Endodermal cell (in vitro differentiated cells): ENCODE data around the gene TBCD. TPM values are rescaled to one million over a fixed set of nuclear protein-coding genes. Genes with fewer than 3 reads are reported as not detected.

Experiments
- DNase-seq: peaks from one replicate; pipeline ENCODE4 v3.0.0-alpha.2; 2017
- H3K27ac ChIP-seq: 2 replicates; pipeline ENCODE4 v1.5.1; 2013; ENCODE audit warnings: mild to moderate bottlenecking, low read depth, low read length, moderate library complexity
- H3K27me3 ChIP-seq: 2 replicates; pipeline ENCODE4 v1.6.1; 2013; ENCODE audit warnings: mild to moderate bottlenecking, low read length, moderate library complexity; ENCODE audit not compliant: insufficient read depth, control insufficient read depth, poor library complexity, severe bottlenecking
- H3K36me3 ChIP-seq: 2 replicates; pipeline ENCODE4 v1.7.0; 2013; ENCODE audit warnings: mild to moderate bottlenecking, low read length, moderate library complexity; ENCODE audit not compliant: control insufficient read depth, insufficient read depth
- H3K4me1 ChIP-seq: one replicate; pipeline ENCODE4 v1.7.0; 2013; ENCODE audit warnings: low read length; ENCODE audit not compliant: control insufficient read depth, insufficient read depth
- H3K4me3 ChIP-seq: 2 replicates; pipeline ENCODE4 v1.5.1; 2013; ENCODE audit warnings: mild to moderate bottlenecking, low read length, moderate library complexity
- H3K9ac ChIP-seq: 2 replicates; pipeline ENCODE4 v1.6.1; 2013; ENCODE audit warnings: mild to moderate bottlenecking, low read length, moderate library complexity; ENCODE audit not compliant: poor library complexity, severe bottlenecking; ENCODE audit errors: extremely low read depth
- H3K9me3 ChIP-seq: 2 replicates; pipeline ENCODE4 v1.6.1; 2013; ENCODE audit warnings: mild to moderate bottlenecking, low read length, moderate library complexity; ENCODE audit not compliant: control insufficient read depth
- H3K27ac Mint-ChIP-seq: 2 replicates; pipeline ENCODE4 v1.8.0; 2020; ENCODE audit warnings: mixed read lengths
- H3K27me3 Mint-ChIP-seq: 2 replicates; pipeline ENCODE4 v1.8.0; 2021; ENCODE audit warnings: mild to moderate bottlenecking, mixed read lengths; ENCODE audit not compliant: insufficient read depth
- H3K36me3 Mint-ChIP-seq: 2 replicates; pipeline ENCODE4 v1.8.0; 2020; ENCODE audit warnings: low read depth, mixed read lengths
- H3K4me1 Mint-ChIP-seq: 2 replicates; pipeline ENCODE4 v1.8.0; 2020; ENCODE audit warnings: mixed read lengths
- H3K4me3 Mint-ChIP-seq: 2 replicates; pipeline ENCODE4 v1.8.0; 2020; ENCODE audit warnings: mild to moderate bottlenecking, moderate library complexity, mixed read lengths
- H3K9me3 Mint-ChIP-seq: 2 replicates; pipeline ENCODE4 v1.8.0; 2020; ENCODE audit warnings: mild to moderate bottlenecking, mixed read lengths
- WGBS, 2 experiments: methylation state at CpG; one replicate each; pipeline versions ENCODE4 v1.1.5 to v1.1.7; 2013; ENCODE audit warnings: missing lambda C conversion rate in 2 of 2, mixed read lengths in 1 of 2; ENCODE audit not compliant: insufficient coverage in 1 of 2, insufficient read length in 1 of 2; 5-methylcytosine and 5-hydroxymethylcytosine counted together
- total RNA-seq, 2 donors: library from RNA; stranded (reverse); fragmentation: NEBNext Ultra II Directional in 1 of 2; extraction: Animal tissue kit (Norgen Biotek cat#: 25700) in 1 of 2; gene quantifications; 2 replicates in 1 of 2; 3 replicates in 1 of 2; pipeline ENCODE4 v1.2.1, GENCODE V29; 2021
- TF ChIP-seq, protein P1 (sequence below): fragments of 200-600 bp; sonication (generic); conservative IDR thresholded peaks from 2 replicates; pipeline ENCODE4 v1.5.0; 2021; ENCODE audit warnings: antibody characterized with exemption, mild to moderate bottlenecking

The TBCD gene
- total RNA-seq, 2 donors from 2014 or later = 107 TPM

DNA sequence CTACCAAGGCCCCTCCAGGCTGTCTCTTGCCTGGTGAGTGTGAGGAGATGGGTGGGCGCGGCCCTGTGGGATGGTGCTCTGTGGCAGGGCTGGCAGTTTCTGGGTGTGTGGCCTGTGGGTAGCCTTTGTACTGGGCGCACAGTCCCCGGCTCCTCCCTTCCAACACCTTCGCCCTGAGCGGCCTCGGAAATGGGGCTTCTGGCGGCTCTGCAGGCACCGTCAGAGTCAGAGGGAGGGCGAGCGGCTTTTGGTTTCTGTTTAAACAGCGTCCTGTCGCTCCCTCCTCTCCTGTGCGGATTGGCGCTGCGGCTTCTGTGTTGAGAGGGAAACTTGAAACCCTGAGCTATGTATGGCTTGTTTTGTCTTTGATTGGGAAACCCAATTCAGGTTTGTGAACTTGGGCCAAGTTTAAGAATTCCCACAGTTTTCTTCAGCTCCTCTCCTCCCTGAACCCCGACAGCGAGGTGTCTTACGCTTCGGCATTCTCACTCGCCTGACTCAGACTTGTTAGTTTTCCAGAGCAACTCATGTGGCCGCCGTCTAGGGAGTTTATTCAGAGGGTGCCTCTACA is 96.2 kb downstream of the TBCD start:
- WGBS, 2 experiments = 91 to 95% methylated on average over 18 to 23 of the region's 23 CpGs
- Histone ChIP-seq H3K4me3 (no peak overlapping the region), H3K27me3 (no peaks in the 10 kb centered on the region), H3K9me3 (no peaks in the 10 kb centered on the region), H3K36me3 (peaks cover 4% of the 10 kb centered on the region), H3K27ac (peak overlapping the region; percentile 70), H3K9ac (no peak overlapping the region), H3K4me1 (no peaks in the 10 kb centered on the region)
- Mint-ChIP-seq H3K27me3 (no peaks in the 10 kb centered on the region), H3K27ac (peak overlapping the region; percentile 50), H3K9me3 (no peaks in the 10 kb centered on the region), H3K4me1 (peaks cover 6% of the 10 kb centered on the region), H3K36me3 (peaks cover 21% of the 10 kb centered on the region), H3K4me3 (no peak overlapping the region)
- TF ChIP-seq, protein P1, sequence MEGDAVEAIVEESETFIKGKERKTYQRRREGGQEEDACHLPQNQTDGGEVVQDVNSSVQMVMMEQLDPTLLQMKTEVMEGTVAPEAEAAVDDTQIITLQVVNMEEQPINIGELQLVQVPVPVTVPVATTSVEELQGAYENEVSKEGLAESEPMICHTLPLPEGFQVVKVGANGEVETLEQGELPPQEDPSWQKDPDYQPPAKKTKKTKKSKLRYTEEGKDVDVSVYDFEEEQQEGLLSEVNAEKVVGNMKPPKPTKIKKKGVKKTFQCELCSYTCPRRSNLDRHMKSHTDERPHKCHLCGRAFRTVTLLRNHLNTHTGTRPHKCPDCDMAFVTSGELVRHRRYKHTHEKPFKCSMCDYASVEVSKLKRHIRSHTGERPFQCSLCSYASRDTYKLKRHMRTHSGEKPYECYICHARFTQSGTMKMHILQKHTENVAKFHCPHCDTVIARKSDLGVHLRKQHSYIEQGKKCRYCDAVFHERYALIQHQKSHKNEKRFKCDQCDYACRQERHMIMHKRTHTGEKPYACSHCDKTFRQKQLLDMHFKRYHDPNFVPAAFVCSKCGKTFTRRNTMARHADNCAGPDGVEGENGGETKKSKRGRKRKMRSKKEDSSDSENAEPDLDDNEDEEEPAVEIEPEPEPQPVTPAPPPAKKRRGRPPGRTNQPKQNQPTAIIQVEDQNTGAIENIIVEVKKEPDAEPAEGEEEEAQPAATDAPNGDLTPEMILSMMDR = no peak
- DNase-seq = no peak

DNA sequence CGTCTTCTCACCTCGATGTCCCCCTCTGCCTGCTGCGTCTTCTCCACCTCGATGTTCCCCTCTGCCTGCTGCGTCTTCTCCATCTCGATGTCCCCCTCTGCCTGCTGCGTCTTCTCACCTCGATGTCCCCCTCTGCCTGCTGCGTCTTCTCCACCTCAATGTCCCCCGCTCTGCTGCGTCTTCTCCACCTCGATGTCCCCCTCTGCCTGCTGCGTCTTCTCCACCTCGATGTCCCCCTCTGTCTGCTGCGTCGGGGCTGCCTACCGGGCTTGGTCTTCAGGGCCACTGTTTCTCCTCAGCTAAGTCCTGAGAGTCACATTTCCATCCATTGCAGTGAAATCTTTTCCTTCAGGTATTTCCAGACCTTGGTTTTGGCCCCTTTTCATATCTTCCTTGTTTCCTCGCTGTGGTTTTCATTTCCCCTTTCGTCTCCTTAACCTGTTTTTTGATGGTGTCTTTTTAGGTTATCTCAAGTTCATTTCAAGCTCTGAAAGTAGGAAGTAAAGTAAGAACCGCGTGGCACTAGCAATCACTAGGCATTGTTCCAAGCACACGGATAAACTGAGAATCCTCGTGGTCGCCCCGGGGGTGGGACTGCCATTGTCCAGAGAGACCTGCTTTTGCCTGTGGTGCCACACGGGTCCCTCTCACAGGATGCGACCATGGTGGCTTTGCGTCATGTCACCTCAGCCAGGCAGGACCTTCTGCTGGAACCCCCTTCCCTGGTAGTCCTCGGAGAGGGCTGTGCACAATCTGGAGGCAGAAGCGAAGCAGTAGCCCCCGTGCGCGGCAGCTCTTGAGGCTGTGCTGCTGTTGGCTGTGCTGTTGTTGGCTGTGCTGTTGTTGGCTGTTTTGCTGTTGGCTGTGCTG is 97.4 kb downstream of the TBCD start:
- 92 to 95% methylated on average over 27 to 33 of the region's 33 CpGs for WGBS, 2 experiments
- Mint-ChIP-seq H3K9me3 (no peaks in the 10 kb centered on the region), H3K27ac (no peak overlapping the region), H3K4me3 (no peak overlapping the region), H3K27me3 (no peaks in the 10 kb centered on the region), H3K4me1 (peaks cover 5% of the 10 kb centered on the region), H3K36me3 (peaks cover 30% of the 10 kb centered on the region)
- H3K36me3 ChIP-seq = peaks cover 10% of the 10 kb centered on the region
- H3K9me3 ChIP-seq = no peaks in the 10 kb centered on the region
- no peak overlapping the region for H3K4me3 ChIP-seq
- TF ChIP-seq, protein P1 = no peak
- no peaks in the 10 kb centered on the region for H3K27me3 ChIP-seq
- H3K9ac ChIP-seq = no peak overlapping the region
- H3K27ac ChIP-seq = no peak overlapping the region
- H3K4me1 ChIP-seq = no peaks in the 10 kb centered on the region
- DNase-seq = no peak

DNA sequence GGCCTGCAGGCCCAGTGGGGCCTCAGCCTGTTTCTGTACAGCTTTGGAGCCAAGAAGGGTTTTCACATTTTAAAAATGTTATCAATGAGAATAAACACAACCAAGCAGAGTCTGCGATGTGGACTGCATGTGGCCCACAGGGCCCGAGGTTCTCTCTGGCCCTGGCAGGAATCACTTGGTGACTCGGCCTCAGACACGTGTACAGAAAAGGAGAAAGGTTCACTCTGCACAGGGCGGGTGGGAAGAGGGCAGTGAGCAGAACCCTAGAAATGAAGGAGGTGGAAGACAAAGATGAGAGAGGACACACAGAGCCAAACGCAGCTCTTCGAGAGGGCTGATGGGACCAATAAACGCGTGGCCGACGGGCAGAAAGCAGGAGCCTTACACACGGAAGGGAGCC is 99.5 kb downstream of the TBCD start:
- H3K9ac ChIP-seq = no peak overlapping the region
- H3K9me3 ChIP-seq = no peaks in the 10 kb centered on the region
- no peak for DNase-seq
- peaks cover 5% of the 10 kb centered on the region for H3K4me1 Mint-ChIP-seq
- no peak overlapping the region for H3K4me3 Mint-ChIP-seq
- H3K9me3 Mint-ChIP-seq = peaks cover 3% of the 10 kb centered on the region
- WGBS, 2 experiments = 88 to 95% methylated on average over 9 to 12 of the region's 12 CpGs
- peaks cover 11% of the 10 kb centered on the region for H3K36me3 ChIP-seq
- no peaks in the 10 kb centered on the region for H3K27me3 ChIP-seq
- H3K27me3 Mint-ChIP-seq = no peaks in the 10 kb centered on the region
- H3K27ac ChIP-seq = no peak overlapping the region
- peaks cover 42% of the 10 kb centered on the region for H3K36me3 Mint-ChIP-seq
- peak overlapping the region; percentile 50 for H3K27ac Mint-ChIP-seq
- no peak overlapping the region for H3K4me3 ChIP-seq
- H3K4me1 ChIP-seq = no peaks in the 10 kb centered on the region
- TF ChIP-seq, protein P1 = no peak
